GM11168 (cell line): Measurements from ENCODE around the gene CARS1.

Experiments used
- in situ Hi-C: fragments of 300-500 bp; cut with MboI; formaldehyde crosslinking; loops from one replicate; pipeline ENCODE4 v1.12.0; 2022; ENCODE audit warnings: low sequenced_read_pairs; ENCODE audit not compliant: unreplicated experiment

The CARS1 gene

DNA sequence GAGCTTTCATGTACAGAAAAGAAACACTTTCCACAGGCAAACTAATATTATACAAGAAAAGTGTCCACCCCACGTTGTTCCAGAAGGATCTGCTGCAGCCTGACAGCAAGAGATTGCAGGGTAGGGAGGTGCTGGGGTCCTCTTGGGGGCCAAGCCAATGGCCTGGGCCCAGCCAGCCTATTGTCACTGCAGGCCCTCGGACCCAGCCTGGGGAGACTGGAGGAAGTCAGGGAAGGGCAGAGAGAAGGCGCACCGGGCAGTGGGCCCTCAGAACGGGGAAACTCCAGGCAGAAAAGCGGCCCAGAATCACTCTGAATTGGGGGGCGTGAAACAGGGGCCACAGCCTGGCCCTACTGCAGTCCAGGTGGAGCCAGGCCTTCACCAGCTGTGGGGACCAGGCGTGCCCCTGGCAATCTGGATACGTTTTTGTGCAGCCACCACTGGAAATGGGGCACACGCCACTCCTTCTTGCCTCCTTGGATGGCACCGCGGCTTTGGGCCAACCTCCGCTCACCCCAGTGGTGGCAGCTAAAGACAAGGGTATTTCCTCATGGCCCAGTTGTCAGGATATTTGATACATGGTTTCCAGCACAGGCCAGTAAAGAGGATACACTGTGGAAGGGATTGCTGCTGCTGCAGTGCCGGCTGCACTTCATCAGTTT is 61.2 kb downstream of the CARS1 start:
- in situ Hi-C loops: no loop called here

DNA sequence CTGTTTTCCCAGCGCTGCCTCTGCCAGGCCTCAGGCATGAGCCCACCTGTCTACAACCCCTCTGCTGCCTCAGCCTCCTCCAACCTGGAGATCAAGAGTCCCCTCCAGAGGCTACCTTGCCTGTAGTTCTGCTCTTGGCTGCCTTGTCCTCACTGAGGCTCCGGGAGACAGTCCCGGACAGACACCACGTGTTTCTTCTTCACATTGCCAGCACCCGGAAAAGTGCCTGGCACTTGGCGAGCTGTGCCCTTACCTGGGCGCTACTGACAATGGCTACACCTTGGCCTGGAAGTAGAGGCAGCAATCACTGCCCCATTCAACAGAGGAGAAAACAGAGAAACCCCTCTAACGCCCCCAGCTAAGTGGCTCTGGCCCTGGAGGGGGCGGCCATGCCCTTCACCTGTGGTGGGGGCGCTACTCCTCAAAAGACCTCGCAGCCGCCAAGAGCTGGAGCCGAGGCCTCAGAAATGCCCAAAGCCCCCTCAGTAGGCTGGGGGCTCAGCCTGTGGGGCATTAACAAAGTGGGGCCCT is 62.1 kb downstream of the CARS1 start:
- in situ Hi-C loops: no loop called here

DNA sequence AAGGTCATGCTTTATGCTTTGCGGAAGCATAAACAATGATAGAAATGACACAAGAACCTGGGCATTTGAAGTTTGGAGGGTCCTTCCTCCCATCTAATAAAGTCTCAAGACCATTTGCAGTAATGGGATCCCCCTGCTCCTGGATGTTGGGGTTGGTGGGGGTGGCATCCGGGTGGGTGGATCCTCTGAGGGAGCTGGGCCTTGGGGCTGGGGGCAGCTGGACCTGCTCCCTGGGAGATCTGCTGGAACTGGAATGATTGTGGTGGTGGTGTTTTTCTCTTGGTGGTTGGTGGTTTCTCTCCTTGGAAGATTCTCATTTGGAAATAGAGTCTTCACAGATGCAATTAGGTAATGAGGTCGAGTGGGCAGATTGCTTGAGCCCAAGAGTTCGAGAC is 62.9 kb downstream of the CARS1 start:
- in situ Hi-C loops: no loop called here

DNA sequence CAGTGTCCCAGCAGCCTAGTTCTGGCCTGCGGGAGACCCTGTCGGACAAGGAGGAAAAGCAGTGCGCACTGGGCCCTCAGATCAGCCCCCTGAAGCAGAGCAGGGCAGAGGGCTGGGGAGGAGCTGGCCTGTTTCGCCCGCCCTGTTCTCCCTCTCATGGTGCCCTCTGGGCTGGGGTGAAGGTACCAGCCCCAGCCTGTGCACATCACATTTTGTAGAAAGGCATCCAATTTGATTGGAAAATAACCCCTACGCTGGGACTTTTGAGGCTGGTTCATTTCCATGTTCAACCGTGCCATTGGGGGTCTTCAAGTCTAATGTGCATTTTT is 64.3 kb downstream of the CARS1 start:
- in situ Hi-C loops: no loop called here

DNA sequence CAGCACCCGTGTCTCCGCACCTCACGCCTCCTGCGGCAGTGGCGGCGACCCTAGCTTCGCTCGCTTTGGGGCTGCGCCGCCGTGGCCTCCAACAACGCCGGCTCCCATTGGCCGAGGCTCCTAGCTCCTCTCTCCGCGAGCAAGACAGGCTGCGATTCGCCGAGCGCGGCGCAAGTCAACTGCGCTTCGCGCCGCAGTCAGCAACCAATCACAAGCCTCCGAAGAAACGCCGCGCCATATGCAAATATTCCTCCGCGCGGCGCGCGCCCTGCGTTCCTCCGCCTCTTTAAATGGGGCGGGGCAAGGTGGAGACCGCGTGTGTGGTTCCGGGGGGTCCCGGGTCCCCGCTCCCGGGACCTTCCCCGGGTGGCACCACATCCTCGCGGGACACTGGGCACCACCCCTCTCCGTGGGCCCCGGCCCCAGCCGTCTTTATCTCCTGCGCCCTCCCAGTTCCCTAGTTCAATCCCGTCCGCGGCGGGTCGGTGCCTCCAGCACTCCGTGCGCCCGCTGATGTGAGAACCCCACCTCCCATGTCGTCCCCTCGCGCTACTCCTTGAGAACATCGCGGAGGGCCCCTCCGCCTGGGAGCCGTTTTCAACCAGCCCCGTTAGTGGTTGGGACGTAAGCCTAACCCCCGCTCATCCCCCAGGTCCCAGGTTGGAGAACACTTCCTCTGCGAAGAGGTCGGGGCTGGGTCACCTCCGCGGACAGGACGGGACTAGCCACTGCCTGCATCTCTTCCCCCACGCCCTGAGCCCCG is 64.8 kb downstream of the CARS1 start, which contains the start of gene NAP1L4:
Gene NAP1L4, minus strand, starts transcription at position 96 of the 763 bp plus-strand sequence. CDS start 13,109 bp downstream, outside the sequence.
- in situ Hi-C loops: no loop called here

DNA sequence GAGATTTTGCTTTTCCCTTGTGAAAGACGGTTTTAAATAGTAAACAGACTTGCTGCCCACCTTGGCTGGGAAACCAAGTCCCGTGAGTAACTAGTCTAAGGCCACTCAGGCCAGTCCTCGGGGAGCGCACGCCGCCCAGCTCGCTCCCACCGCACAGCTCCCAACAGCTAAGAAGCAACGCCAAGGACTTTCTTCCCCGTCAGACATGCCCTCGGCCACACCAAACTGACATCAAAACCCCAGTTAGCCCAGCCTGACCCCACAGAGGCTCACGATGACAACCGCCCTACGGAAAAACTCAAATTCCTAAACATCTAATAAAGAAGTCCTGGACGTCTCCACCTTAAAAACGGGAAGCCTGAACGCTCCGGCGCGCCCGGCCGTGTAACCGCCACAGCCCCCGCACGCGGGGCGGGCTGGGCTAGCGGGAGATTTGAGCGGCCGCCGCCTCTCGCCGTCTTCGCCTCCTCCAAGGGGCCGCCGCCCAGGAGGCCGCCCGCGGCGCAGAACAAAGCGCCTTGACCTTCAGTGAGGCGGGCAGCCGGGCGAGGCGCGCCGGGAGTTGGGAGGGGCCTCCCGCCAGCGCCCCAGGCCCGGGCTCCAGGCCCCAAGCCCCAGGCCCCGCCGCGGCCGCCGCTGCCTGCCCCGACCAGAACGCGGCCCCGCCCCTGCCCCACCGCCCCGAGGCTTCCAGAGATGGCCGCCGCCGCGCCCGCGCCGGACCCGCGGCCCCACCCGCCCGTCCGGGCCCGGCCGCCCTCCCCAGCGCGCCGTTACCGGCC is 65.6 kb downstream of the CARS1 start:
- in situ Hi-C loops: no loop called here

DNA sequence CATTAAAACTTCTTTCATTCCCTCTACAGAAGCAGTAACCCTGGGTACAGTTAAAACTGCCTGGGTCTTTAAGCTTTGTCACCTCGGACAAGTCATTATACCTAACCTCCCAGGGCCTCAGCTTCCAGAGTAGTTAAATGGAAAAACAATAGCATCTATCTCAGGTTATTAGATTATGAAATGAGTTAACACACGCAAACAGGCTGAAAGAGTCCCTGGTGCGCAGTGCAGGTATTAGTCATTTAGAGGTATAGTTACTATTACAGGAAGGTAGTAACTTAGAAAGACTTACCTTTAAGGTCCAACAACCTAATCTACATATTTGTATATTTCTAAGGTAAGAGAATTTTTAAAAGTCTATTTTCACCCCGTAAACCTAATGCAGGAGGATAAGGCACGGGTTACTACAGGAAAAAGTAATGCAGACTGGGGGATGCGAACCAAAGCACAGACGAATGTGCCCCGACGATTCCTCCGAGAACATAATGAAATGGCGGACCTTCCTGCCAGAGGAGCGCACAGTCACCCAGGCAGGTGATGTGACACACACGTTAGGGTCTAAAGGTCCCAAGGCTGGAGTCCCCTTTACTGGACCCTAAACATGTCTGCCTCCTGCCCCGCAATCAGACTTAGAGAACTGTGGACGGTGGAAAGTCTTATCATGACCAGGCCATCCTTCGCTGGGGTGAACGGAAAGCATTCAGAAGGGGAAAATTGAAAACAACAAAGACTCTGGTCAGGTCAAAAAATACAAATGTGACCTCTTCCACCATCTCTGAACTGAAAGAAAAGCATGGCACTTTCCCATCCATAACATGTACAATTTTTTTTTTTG is 66.4 kb downstream of the CARS1 start:
- in situ Hi-C loops: no loop called here

DNA sequence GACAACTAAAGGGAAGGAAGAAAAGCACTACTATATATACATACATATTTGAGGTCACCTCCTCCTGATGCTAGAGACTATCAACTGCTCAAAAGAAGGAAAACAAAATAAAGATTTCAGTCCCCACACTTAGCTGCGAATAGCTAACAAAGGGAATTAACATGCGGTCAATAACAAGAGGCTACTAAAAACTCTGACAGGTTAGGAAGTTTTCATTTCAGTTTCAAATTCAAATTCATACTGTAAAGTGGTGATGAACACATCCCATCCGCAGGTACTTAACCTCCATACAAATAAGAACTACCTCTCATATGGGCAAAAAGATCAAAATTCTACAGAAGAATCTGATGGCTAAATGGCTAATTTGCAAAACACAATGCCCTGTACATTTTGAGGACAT is 67.7 kb downstream of the CARS1 start:
- in situ Hi-C loops: no loop called here

DNA sequence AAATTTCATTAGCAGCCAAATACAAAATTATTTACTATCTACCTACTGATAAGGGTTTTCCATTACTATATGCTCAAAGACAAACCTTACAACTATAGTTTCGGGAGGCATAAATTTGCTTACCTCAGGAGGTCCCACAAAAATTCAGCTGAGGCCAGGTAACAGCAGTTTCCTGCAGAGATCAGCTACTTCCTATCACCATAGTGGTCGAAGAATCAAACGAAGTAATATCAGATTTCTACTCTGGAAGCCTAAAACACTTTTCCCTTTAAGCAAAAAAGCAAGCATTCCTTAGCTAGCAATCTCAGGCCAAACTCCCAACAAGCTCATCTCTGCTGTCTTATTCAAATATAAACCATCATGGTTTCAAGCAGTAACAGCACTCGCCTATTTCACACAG is 68.2 kb downstream of the CARS1 start:
- in situ Hi-C loops: no loop called here

DNA sequence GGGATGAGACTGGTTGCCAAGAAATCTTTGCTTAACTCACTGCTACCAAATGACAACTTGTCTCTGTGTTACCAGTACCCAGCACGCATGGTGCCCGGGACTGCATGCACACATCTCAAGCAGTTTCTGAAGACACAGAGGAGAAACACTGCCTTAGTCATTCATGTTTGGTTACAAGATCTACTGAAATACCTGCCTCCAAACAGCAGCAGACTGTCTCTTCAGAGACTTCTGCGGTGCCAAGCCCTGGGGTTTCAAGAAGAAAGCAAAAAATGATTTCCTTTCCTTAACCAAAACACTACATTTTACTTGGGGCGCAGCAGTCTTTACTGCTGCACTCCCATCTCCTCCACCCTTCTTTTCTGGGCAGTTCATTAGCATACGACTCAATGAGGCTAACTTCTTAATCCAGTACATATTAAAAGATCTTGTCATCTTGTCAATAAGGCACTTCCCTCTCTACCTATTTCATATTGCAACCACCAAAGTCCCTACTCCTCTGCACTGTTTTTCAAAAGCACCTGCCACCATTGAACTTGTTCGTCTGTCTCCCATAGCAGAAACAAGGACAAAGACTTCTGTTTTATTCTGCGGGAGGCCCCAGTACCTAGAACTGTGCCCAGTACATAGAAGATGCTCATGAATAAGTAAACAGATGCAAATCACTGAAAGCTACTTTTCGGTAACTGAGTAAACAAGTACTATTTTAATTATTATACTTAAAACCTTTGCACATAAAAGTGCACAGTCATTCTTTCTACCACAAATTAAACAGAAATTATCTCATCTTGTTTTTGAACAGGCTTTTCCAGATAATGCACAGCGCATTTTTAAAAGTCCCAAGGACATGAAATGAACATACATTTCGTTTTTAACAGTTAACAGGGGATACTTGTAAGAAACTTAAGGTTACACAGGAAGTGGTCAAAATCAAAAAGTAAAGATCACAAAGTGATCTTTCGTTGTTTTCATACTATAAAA is 69.1 kb downstream of the CARS1 start:
- in situ Hi-C loops: no loop called here

DNA sequence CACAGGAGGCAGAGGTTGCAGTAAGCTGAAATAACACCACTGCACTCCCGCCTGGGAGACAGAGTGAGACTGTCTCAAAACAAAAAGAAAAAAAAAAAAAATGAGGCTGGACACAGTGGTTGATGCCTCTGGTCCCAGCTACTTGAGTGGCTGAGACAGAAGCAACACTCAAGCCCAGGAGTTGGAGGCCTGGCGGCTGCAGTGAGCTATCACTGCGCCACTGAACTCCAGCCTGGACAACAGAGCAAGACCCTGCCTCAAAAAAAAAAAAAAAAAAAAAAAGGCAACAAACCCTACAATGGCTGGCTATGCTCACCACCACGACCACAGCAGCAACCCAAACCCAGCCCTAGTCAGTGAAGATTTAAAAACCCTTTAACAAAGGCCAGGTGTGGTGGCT is 73.3 kb downstream of the CARS1 start:
- in situ Hi-C loops: no loop called here

DNA sequence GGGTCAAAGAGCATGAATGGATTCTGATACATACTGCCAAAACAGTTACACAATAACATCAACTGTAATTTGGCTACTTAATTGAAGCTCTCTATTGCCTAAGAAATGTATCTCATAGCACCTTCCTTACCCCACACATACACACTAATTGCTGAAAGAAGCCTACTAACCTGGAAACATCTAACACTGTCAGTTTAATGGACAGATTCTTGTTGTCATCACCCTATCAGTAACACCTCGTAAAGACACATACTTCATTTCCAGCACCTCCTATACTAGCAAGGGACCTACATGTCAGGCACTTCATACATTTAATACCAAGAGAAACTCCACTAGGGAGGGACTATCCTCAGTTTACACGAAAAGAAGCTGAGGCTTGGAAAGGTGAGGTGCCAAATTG is 75.0 kb downstream of the CARS1 start:
- in situ Hi-C loops: no loop called here

DNA sequence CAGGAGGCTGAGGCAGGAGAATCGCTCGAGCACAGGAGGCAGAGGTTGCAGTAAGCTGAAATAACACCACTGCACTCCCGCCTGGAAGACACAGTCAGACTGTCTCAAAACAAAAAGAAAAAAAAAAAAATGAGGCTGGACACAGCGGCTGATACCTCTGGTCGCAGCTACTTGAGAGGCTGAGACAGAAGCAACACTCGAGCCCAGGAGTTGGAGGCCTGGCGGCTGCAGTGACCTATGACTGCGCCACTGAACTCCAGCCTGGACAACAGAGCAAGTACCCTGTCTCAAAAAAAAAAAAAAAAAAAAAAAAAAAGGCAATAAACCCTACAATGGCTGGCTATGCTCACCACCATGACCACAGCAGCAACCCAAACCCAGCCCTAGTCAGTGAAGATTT is 76.1 kb downstream of the CARS1 start:
- in situ Hi-C loops: no loop called here

DNA sequence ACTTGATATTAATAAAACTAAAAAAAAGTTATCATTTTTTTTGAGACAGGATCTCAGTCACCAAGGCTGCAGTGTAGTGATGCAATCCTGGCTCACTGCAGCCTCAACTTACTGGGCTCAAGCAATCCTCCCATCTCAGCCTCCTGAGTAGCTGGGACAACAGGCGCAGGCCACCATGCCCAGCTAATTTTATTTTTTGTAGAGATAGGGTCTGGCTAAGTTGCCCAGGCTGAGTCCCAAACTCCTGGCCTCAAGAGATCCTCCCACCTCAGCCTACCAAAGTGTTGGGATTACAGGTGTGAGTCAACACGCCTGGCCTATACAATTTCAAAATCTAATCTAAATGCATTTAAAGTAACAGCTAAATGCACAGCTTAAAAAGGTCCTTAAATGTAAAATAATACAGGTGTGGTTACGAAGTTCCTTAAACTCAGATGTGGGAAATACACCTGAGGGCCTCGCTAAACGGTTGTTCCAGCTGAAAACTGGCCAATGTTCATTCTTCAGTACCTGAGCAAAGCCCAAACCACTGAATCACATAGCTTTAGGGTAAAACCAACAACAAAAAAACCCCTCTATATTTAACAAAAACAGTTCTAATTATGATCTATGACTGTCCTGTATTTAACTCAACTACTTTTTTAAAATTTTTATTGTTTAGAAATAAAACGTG is 76.9 kb downstream of the CARS1 start:
- in situ Hi-C loops: no loop called here

DNA sequence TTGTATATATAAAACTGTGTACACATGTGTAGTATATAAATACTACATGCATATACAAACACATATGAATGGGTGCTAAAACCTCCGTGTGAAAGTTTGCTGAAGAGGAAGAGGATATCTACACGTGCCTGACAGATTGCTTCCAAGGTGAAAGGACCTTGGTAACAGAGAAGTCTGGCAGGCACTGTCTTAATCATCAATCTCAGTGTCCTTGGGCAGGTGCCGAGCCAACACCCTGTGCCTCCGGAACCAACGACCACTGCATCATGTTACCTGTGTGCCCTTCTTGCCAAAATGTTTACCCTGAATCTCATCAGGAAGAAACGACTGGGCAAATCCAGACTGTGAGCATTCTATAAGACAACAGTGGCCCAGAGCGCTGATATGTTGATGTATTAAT is 80.1 kb downstream of the CARS1 start:
- in situ Hi-C loops: no loop called here

DNA sequence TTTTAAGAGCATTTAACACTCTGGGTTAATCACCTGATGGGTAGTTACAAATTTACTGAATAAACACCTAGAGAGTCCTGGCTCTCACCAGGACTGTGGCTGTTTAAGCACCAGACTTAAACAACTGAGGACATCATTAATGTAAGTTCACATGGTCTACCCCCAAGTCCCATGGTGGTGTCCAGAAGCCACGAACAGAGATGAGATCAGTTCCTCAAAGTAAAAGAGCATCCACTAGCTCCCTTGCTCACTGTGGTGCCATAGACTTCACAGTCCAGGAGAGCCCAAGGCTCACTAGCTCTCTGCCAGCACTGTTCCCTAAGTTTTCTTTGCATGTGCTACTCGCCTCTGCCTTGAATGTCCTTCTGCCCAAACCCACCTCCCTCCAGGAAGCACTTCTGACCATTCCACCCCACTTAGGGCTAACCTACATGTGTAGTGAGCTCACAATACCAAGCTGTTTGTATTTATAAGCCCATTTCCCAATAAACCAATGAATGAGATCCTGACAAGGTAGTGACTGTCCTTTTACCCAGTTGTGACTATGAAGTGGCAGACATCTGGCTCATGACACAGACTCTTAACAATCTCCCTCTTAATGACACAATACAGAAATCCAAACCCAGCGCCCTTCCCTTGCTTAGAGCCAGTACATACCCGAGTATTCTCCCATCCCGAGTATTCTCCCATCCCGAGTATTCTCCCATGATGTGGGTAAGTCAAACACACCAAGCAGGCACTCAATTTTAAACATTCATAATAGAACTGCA is 80.7 kb downstream of the CARS1 start:
- in situ Hi-C loops: no loop called here

DNA sequence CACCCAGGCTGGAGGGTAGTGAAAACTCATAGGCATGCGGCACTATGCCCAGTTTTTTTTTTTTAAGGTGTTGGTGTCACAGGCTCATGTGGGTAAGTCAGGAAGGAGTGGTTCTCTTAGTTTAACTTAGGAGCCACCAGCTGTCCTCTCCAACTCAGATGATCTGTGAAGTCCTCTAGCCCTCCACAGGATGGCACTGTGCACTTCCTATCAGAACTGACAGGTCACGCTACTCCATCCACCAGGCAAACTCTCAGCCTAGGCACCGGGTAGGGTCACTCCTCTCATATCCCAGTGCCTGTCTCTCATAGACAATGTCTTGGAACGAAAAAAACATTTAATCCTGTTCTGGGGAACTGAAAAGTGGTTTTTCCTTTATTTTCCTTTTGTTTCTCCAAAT is 81.6 kb downstream of the CARS1 start:
- in situ Hi-C loops: no loop called here

DNA sequence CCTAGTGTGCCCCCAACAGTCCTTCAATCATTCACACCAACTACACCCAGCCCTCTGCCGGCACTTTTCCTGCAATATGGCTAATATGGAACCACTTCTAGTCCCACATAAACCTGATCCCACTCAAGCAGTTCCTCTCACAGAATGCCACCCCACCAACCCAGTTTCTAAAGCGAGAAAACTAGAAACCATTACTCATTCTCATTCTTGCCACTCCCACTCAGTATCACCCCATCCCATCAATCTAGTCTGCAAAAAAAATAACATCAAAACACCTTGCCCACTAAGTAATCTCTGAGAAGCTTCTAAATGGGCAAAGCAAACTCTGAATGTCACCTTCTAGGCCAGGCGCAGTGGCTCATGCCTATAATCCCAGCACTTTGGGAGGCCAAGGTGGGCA is 83.0 kb downstream of the CARS1 start:
- in situ Hi-C loops: no loop called here
